HL-60 (cell line): ENCODE data around the gene COBL.

ENCODE experiments used
- DNase-seq, 2 experiments: peaks; one replicate each; pipeline ENCODE4 v3.0.0-alpha.2; 2010 to 2020; ENCODE audit warnings: low read depth in 1 of 2, low spot score in 1 of 2
- H3K27ac ChIP-seq: fragments of 250-450 bp; sonication (Bioruptor Pico); replicated peaks from 2 replicates; pipeline ENCODE4 v1.5.1; 2020; ENCODE audit warnings: mild to moderate bottlenecking, moderate library complexity
- H3K27me3 ChIP-seq: fragments of 250-450 bp; sonication (Bioruptor Pico); 2 replicates; pipeline ENCODE4 v1.5.1; 2021; ENCODE audit warnings: mild to moderate bottlenecking, moderate library complexity; ENCODE audit not compliant: insufficient read depth, poor library complexity, severe bottlenecking
- H3K4me3 ChIP-seq: replicated peaks from 2 replicates; pipeline ENCODE4 v1.5.1; 2011; ENCODE audit warnings: mild to moderate bottlenecking, control low read depth, low read length; ENCODE audit not compliant: insufficient read depth
- GABPA ChIP-seq: IDR thresholded peaks from 2 replicates; pipeline ENCODE4 v1.6.1; 2012; ENCODE audit warnings: low read depth
- POLR2AphosphoS5 ChIP-seq: IDR thresholded peaks from 2 replicates; pipeline ENCODE4 v1.6.1; 2012; ENCODE audit warnings: low read depth
- SPI1 ChIP-seq: IDR thresholded peaks from 2 replicates; pipeline ENCODE4 v1.6.1; 2012; ENCODE audit warnings: low read depth, mild to moderate bottlenecking, borderline replicate concordance
- TF ChIP-seq, protein P1 (sequence below): IDR thresholded peaks from 2 replicates; pipeline ENCODE4 v1.6.1; 2012; ENCODE audit warnings: low read depth; ENCODE audit not compliant: insufficient replicate concordance
- TF ChIP-seq, protein P2 (sequence below): IDR thresholded peaks from one replicate; pipeline ENCODE4 v1.5.1; 2011; ENCODE audit warnings: low read length, control low read depth, inconsistent platforms; ENCODE audit not compliant: insufficient read depth

COBL gene

DNA sequence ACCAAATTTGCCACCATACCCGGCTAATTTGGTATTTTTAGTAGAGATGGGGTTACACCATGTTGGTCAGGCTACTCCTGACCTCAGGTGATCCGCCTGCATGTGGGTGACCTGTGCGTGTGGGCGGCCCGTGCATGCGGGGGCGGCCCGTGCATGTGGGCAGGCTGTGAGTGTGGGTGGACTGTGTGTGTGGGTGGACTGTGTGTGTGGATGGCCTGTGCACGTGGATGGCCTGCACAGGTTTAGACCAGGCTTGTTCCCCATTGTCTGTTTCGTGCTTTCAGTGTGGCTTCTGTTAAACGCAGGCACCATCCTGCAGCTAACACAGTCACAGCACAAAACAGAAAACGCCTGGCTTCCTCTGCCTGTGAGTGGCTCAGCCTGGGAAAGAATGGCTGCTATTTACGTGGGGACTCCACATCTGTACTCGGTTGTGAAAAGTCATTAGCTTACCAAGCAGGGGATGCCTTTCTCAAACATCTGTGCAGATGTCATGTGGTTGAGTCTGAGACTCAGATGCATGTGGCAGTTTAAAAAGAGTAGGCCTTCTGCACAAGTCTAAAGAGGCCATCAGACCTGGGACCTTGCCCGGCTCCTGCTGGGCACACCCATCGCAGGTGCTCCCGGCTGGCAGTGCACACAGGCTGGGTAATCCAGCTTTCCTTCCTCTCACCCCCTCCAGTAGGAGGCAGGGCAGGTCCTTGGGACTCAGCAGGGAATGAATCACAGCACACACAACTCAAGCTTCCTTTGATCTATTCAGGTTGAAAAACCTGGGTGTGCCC lies 91.6 kb downstream of the COBL start:
- TF ChIP-seq, protein P1, sequence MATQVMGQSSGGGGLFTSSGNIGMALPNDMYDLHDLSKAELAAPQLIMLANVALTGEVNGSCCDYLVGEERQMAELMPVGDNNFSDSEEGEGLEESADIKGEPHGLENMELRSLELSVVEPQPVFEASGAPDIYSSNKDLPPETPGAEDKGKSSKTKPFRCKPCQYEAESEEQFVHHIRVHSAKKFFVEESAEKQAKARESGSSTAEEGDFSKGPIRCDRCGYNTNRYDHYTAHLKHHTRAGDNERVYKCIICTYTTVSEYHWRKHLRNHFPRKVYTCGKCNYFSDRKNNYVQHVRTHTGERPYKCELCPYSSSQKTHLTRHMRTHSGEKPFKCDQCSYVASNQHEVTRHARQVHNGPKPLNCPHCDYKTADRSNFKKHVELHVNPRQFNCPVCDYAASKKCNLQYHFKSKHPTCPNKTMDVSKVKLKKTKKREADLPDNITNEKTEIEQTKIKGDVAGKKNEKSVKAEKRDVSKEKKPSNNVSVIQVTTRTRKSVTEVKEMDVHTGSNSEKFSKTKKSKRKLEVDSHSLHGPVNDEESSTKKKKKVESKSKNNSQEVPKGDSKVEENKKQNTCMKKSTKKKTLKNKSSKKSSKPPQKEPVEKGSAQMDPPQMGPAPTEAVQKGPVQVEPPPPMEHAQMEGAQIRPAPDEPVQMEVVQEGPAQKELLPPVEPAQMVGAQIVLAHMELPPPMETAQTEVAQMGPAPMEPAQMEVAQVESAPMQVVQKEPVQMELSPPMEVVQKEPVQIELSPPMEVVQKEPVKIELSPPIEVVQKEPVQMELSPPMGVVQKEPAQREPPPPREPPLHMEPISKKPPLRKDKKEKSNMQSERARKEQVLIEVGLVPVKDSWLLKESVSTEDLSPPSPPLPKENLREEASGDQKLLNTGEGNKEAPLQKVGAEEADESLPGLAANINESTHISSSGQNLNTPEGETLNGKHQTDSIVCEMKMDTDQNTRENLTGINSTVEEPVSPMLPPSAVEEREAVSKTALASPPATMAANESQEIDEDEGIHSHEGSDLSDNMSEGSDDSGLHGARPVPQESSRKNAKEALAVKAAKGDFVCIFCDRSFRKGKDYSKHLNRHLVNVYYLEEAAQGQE = no peak
- TF ChIP-seq SPI1 (no peak), POLR2AphosphoS5 (no peak), GABPA (no peak)
- TF ChIP-seq, protein P2, sequence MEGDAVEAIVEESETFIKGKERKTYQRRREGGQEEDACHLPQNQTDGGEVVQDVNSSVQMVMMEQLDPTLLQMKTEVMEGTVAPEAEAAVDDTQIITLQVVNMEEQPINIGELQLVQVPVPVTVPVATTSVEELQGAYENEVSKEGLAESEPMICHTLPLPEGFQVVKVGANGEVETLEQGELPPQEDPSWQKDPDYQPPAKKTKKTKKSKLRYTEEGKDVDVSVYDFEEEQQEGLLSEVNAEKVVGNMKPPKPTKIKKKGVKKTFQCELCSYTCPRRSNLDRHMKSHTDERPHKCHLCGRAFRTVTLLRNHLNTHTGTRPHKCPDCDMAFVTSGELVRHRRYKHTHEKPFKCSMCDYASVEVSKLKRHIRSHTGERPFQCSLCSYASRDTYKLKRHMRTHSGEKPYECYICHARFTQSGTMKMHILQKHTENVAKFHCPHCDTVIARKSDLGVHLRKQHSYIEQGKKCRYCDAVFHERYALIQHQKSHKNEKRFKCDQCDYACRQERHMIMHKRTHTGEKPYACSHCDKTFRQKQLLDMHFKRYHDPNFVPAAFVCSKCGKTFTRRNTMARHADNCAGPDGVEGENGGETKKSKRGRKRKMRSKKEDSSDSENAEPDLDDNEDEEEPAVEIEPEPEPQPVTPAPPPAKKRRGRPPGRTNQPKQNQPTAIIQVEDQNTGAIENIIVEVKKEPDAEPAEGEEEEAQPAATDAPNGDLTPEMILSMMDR = no peak
- no peak overlapping the region for H3K4me3 ChIP-seq
- no peaks in the 10 kb centered on the region for H3K27me3 ChIP-seq
- no peak for DNase-seq
- no peak overlapping the region for H3K27ac ChIP-seq

DNA sequence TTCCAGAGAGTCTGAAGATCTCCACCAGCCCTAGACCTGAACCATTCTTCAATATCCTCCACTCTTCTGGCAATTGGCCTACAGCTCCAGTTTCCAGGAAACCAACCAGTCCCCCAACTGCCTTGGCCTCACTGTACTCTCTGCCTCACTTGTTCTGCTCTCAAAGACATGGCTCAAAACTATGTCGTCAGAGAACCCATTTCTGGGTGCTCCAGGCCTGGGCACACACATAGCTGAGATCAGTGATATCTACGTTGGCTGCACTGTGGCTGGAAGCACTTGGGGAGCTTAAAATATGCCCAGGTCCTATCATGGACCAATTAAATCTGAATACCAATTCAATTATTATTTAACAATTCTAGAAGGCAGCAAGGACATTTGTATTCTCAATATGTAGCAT lies 93.1 kb downstream of the COBL start:
- TF ChIP-seq, protein P1 = no peak
- TF ChIP-seq GABPA (no peak), POLR2AphosphoS5 (no peak), SPI1 (no peak)
- TF ChIP-seq, protein P2 = no peak
- Histone ChIP-seq H3K4me3 (no peak overlapping the region), H3K27me3 (no peaks in the 10 kb centered on the region), H3K27ac (no peak overlapping the region)
- DNase-seq = no peak

DNA sequence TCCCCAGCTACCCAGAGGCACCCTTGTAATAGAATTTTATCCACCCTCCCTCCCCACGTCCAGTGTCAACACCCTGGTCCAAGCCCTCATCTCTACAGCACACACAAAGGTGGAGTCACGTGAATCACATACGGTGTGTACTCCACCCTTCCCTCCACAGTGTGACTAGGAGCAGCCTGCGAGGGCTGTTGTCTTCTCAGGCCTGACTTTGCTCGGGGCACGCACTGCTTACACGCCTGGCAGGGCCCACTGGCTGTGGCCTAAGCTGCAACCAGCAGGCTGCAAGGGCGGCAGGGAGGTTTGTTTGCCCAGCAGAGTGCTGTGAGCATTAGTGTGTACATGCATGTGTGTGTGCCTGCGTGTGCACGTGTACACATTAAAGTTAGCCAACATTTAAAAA lies 93.7 kb downstream of the COBL start:
- no peaks in the 10 kb centered on the region for H3K27me3 ChIP-seq
- no peak for DNase-seq
- TF ChIP-seq SPI1 = no peak
- TF ChIP-seq, protein P2 = no peak
- TF ChIP-seq, protein P1 = no peak
- TF ChIP-seq GABPA = no peak
- TF ChIP-seq POLR2AphosphoS5 = no peak
- no peak overlapping the region for H3K4me3 ChIP-seq
- H3K27ac ChIP-seq = no peak overlapping the region
